ENCODE measurements around the gene RNASEL.

RNASEL gene

DNA sequence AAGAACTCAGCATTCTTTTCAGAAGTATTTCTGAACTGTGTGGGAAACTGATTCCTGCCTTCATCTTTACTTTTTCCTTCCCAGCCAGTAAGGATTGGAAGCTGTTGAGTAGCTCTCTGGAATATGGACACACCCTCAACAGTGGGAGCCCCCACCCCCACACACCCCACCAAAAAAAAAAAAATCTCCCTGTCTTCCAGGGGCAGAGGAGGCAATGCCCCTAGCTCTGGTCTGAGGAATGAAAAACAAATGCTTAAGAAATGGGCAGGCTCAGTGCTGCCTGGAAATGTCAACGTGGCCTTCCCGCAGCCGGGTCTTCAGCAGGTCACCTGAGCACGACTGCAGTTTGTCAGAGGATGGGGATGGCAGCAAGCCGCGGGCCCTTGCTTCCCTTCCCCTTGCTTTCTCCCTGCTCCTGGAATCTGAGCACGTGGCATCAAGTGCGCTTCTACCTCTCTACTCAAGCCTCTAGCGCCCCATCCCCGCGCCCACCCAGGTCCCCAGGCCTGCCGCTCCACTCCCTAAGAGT is 14.7 kb upstream of the RNASEL start:
- H3K4me3 ChIP-seq (ENCODE audit: insufficient read length, low read depth), result peak overlapping the region; percentile 72
- TF ChIP-seq YY1 (IDR thresholded peaks at IDR 0.05; ENCODE audit: insufficient read depth, insufficient read length) (no peak), SUZ12 (IDR thresholded peaks at IDR 0.05; ENCODE audit: extremely low read depth, insufficient read depth, insufficient read length) (no peak), ZNF274 (IDR thresholded peaks at IDR 0.05; ENCODE audit: low read depth, low read length) (no peak)
- peaks cover 11% of the 10 kb centered on the region for H3K4me1 ChIP-seq (ENCODE audit: insufficient read depth, insufficient read length)
- peaks cover 51% of the 10 kb centered on the region for H3K27me3 ChIP-seq (ENCODE audit: insufficient read depth, insufficient read length)
- peak overlapping the region; percentile 61 for H3K9ac ChIP-seq (ENCODE audit: insufficient read length, low read depth)
- no peak for DNase-seq (ENCODE audit: low read depth, low spot score)
- H3K36me3 ChIP-seq (ENCODE audit: insufficient read depth, insufficient read length, low read length), result peaks cover 42% of the 10 kb centered on the region
- no peaks in the 10 kb centered on the region for H3K9me3 ChIP-seq (ENCODE audit: insufficient read depth, low read length)

DNA sequence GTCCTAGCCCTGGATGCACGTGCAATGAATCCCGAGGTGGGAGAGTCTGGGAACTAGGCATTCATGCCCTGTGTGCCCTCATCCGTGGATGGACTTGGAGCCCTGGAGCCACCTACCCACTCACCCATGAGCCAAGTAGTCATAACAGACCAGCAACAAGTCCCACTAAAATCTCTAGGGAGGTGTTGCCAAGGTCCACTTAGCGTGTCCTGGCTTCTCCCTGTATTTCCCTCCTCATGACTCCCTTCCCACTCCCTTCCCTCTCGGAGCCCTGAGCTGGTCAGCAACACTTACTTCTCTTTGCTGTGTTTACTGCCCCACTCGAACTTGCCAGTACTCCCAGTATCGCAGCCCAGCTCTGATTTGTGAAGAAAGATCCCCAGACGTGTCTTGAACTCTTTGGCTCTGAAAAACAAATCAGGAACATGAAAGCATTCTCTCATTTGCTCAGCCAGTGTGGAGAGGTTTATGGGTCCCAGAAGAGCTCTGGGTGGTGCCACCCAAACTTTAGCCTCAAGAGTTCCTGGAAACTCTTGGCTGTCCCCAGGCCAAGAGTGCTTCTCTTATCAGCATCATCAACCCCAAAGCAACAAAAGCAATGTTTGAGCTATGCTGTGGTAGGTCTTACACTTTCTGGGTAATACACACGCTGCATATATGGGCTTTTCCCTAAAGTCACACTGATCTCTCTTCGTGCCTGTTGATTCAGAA is 14.0 kb upstream of the RNASEL start:
- peak overlapping the region; percentile 72 for H3K4me3 ChIP-seq (ENCODE audit: insufficient read length, low read depth)
- no peak for TF ChIP-seq ZNF274 (IDR thresholded peaks at IDR 0.05; ENCODE audit: low read depth, low read length)
- TF ChIP-seq YY1 (IDR thresholded peaks at IDR 0.05; ENCODE audit: insufficient read depth, insufficient read length), result no peak
- TF ChIP-seq SUZ12 (IDR thresholded peaks at IDR 0.05; ENCODE audit: extremely low read depth, insufficient read depth, insufficient read length), result no peak
- H3K27me3 ChIP-seq (ENCODE audit: insufficient read depth, insufficient read length), result peaks cover 46% of the 10 kb centered on the region
- peaks cover 42% of the 10 kb centered on the region for H3K36me3 ChIP-seq (ENCODE audit: insufficient read depth, insufficient read length, low read length)
- no peaks in the 10 kb centered on the region for H3K9me3 ChIP-seq (ENCODE audit: insufficient read depth, low read length)
- H3K9ac ChIP-seq (ENCODE audit: insufficient read length, low read depth), result peak overlapping the region; percentile 61
- H3K4me1 ChIP-seq (ENCODE audit: insufficient read depth, insufficient read length), result peaks cover 11% of the 10 kb centered on the region
- no peak for DNase-seq (ENCODE audit: low read depth, low spot score)

DNA sequence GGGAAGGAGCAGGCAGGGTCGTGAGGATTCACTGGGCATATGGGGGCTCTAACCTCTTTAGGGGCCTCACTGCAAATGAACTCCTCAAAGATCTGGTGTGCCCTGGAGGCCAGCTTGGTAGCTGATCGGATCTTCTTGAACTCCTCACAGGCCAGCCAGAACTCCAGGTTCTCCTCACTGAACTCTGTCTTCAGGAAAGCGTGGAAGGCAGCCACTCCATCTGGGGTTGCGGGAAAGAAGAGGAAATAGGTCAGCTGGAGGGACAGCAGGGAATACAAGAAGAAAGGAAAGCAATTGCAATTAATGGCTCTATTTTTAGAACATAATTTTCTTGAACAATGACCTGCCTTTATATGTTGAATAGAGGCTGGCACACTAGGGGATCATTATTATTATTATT is 12.9 kb upstream of the RNASEL start:
- Histone ChIP-seq H3K4me1 (ENCODE audit: insufficient read depth, insufficient read length) (peaks cover 11% of the 10 kb centered on the region), H3K27me3 (ENCODE audit: insufficient read depth, insufficient read length) (peaks cover 35% of the 10 kb centered on the region), H3K9me3 (ENCODE audit: insufficient read depth, low read length) (no peaks in the 10 kb centered on the region), H3K9ac (ENCODE audit: insufficient read length, low read depth) (peak overlapping the region; percentile 5), H3K4me3 (ENCODE audit: insufficient read length, low read depth) (no peak overlapping the region), H3K36me3 (ENCODE audit: insufficient read depth, insufficient read length, low read length) (peaks cover 42% of the 10 kb centered on the region)
- DNase-seq (ENCODE audit: low read depth, low spot score), result no peak
- TF ChIP-seq SUZ12 (IDR thresholded peaks at IDR 0.05; ENCODE audit: extremely low read depth, insufficient read depth, insufficient read length), result no peak
- no peak for TF ChIP-seq YY1 (IDR thresholded peaks at IDR 0.05; ENCODE audit: insufficient read depth, insufficient read length)
- TF ChIP-seq ZNF274 (IDR thresholded peaks at IDR 0.05; ENCODE audit: low read depth, low read length), result no peak

DNA sequence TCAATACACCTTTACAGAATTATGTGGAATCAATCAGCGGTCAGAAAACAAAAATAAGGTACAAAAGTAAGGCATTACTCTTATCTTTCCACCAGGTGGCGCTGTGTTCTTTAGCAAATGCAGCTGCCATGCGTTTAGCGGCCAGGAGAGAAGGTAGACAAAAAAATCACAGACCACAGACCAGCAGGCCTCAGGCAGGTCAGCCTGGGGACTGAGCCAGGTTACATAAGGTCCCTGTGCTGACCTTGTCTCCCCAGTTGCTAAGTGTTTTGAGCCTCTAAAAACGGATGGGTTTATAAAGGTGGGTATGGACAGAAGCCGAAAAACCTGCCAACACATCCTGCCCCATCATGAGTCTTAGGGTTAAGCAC is 12.3 kb upstream of the RNASEL start:
- TF ChIP-seq ZNF274 (IDR thresholded peaks at IDR 0.05; ENCODE audit: low read depth, low read length), result no peak
- no peak for TF ChIP-seq SUZ12 (IDR thresholded peaks at IDR 0.05; ENCODE audit: extremely low read depth, insufficient read depth, insufficient read length)
- TF ChIP-seq YY1 (IDR thresholded peaks at IDR 0.05; ENCODE audit: insufficient read depth, insufficient read length), result no peak
- peaks cover 11% of the 10 kb centered on the region for H3K4me1 ChIP-seq (ENCODE audit: insufficient read depth, insufficient read length)
- H3K9me3 ChIP-seq (ENCODE audit: insufficient read depth, low read length), result no peaks in the 10 kb centered on the region
- peaks cover 30% of the 10 kb centered on the region for H3K27me3 ChIP-seq (ENCODE audit: insufficient read depth, insufficient read length)
- no peak overlapping the region for H3K4me3 ChIP-seq (ENCODE audit: insufficient read length, low read depth)
- H3K9ac ChIP-seq (ENCODE audit: insufficient read length, low read depth), result peak overlapping the region; percentile 5
- H3K36me3 ChIP-seq (ENCODE audit: insufficient read depth, insufficient read length, low read length), result peaks cover 42% of the 10 kb centered on the region
- DNase-seq (ENCODE audit: low read depth, low spot score), result peak; percentile 90

DNA sequence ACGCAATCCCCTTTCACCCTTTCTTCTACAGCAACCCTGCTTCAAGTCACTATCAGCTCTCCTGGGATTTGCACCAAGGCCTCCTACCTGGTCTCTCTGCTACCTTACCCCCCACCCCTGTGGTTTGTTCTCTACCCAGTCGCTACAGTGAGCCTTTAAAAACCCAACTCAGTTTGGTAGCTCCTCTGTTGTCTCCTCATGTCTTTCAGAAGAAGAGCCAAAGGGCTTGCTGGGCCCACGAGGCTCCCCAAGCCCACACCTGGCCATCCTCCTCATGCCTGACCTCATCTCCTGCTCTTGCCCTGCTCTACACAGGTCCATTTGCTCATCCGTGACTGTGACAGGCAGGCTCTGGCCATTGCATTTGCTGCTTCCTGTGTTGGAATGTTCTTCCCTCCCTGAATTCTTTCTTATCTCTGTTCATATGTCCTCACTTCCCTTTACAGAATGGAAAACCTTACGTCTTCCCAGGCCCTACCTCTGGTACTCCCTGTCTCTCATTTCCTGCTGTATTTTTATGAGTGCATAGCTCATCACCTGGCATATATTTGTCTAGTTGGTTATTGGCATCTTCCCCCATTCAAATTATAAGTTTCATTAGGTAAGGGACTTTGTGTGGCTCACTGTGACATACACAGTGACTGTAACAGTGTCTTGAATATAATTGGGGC is 11.8 kb upstream of the RNASEL start:
- Histone ChIP-seq H3K4me3 (ENCODE audit: insufficient read length, low read depth) (no peak overlapping the region), H3K9ac (ENCODE audit: insufficient read length, low read depth) (no peak overlapping the region), H3K9me3 (ENCODE audit: insufficient read depth, low read length) (no peaks in the 10 kb centered on the region), H3K36me3 (ENCODE audit: insufficient read depth, insufficient read length, low read length) (peaks cover 42% of the 10 kb centered on the region), H3K27me3 (ENCODE audit: insufficient read depth, insufficient read length) (peaks cover 24% of the 10 kb centered on the region), H3K4me1 (ENCODE audit: insufficient read depth, insufficient read length) (peaks cover 11% of the 10 kb centered on the region)
- TF ChIP-seq ZNF274 (IDR thresholded peaks at IDR 0.05; ENCODE audit: low read depth, low read length) (no peak), YY1 (IDR thresholded peaks at IDR 0.05; ENCODE audit: insufficient read depth, insufficient read length) (no peak), SUZ12 (IDR thresholded peaks at IDR 0.05; ENCODE audit: extremely low read depth, insufficient read depth, insufficient read length) (no peak)
- DNase-seq (ENCODE audit: low read depth, low spot score), result no peak

- DNase-seq (ENCODE audit: low read depth, low spot score), result no peak
- H3K4me1 ChIP-seq (ENCODE audit: insufficient read depth, insufficient read length), result peaks cover 11% of the 10 kb centered on the region
- peaks cover 17% of the 10 kb centered on the region for H3K27me3 ChIP-seq (ENCODE audit: insufficient read depth, insufficient read length)
- no peak overlapping the region for H3K4me3 ChIP-seq (ENCODE audit: insufficient read length, low read depth)
- no peaks in the 10 kb centered on the region for H3K9me3 ChIP-seq (ENCODE audit: insufficient read depth, low read length)
- TF ChIP-seq YY1 (IDR thresholded peaks at IDR 0.05; ENCODE audit: insufficient read depth, insufficient read length), result no peak
- TF ChIP-seq SUZ12 (IDR thresholded peaks at IDR 0.05; ENCODE audit: extremely low read depth, insufficient read depth, insufficient read length), result no peak
- no peak for TF ChIP-seq ZNF274 (IDR thresholded peaks at IDR 0.05; ENCODE audit: low read depth, low read length)
- H3K9ac ChIP-seq (ENCODE audit: insufficient read length, low read depth), result no peak overlapping the region
- H3K36me3 ChIP-seq (ENCODE audit: insufficient read depth, insufficient read length, low read length), result peaks cover 42% of the 10 kb centered on the region
Observed at GRCh38 chr1:182600036-182600713, 11.1 kb upstream of the RNASEL start.

DNA sequence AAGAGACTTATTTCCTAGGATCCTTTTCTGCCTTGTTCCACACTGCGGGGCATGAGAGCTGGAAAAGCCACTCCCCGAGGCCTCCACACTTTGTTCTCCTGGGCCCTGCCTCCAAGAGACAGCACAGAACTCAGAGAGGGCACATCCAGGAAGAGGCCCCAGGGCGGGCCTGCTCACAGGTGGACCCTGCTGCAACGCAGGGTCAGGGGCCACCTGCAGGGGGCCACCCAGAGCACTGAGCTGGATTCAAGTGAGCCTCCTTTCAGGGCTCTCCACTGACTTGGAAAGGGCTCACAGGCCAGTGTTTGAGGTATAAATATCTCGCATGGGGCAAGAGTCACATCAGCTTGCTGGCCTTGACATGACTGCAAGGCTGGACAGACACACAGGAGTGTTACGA is 10.3 kb upstream of the RNASEL start:
- Histone ChIP-seq H3K27me3 (ENCODE audit: insufficient read depth, insufficient read length) (peaks cover 9% of the 10 kb centered on the region), H3K9me3 (ENCODE audit: insufficient read depth, low read length) (no peaks in the 10 kb centered on the region), H3K4me1 (ENCODE audit: insufficient read depth, insufficient read length) (peaks cover 8% of the 10 kb centered on the region), H3K36me3 (ENCODE audit: insufficient read depth, insufficient read length, low read length) (peaks cover 42% of the 10 kb centered on the region), H3K9ac (ENCODE audit: insufficient read length, low read depth) (no peak overlapping the region), H3K4me3 (ENCODE audit: insufficient read length, low read depth) (no peak overlapping the region)
- DNase-seq (ENCODE audit: low read depth, low spot score), result peak; percentile 47
- TF ChIP-seq ZNF274 (IDR thresholded peaks at IDR 0.05; ENCODE audit: low read depth, low read length), result no peak
- no peak for TF ChIP-seq YY1 (IDR thresholded peaks at IDR 0.05; ENCODE audit: insufficient read depth, insufficient read length)
- no peak for TF ChIP-seq SUZ12 (IDR thresholded peaks at IDR 0.05; ENCODE audit: extremely low read depth, insufficient read depth, insufficient read length)

Data from NT2/D1 (cell line).